ENCODE measurements around the gene DACH1.

DACH1 gene

GRCh38 chr13:71702253-71702652 is 164.8 kb downstream of the DACH1 start:
- no peak overlapping the region for H2BK5ac ChIP-seq (ENCODE audit: low read depth, low read length, poor library complexity, severe bottlenecking)
- no peak overlapping the region for H2AK5ac ChIP-seq (ENCODE audit: low read length, severe bottlenecking)
- no peak overlapping the region for H3K23ac ChIP-seq (ENCODE audit: low read length in 2 of 2)
- no peak overlapping the region for H3K18ac ChIP-seq (ENCODE audit: low read depth in 1 of 2, low read length in 2 of 2)
- no peaks in the 10 kb centered on the region for H3K27me3 ChIP-seq (ENCODE audit: control insufficient read depth in 1 of 2, insufficient read depth in 1 of 2, low read length in 2 of 2)
- H2BK12ac ChIP-seq (ENCODE audit: low read length in 2 of 2) = no peak overlapping the region
- H3K14ac ChIP-seq (ENCODE audit: low read length in 2 of 2) = no peak overlapping the region
- H3K4ac ChIP-seq (ENCODE audit: low read depth in 1 of 2, low read length in 2 of 2) = no peak overlapping the region
- H3K9ac ChIP-seq (ENCODE audit: low read length) = no peak overlapping the region
- no peaks in the 10 kb centered on the region for H3K79me1 ChIP-seq (replicated peaks; ENCODE audit: low read length, poor library complexity, severe bottlenecking)
- H3K4me2 ChIP-seq (ENCODE audit: low read length, poor library complexity, severe bottlenecking) = no peak overlapping the region
- H4K91ac ChIP-seq (ENCODE audit: low read length) = no peak overlapping the region
- H3K9me3 ChIP-seq (ENCODE audit: control insufficient read depth, low read length) = no peaks in the 10 kb centered on the region
- no peak for DNase-seq
- no peaks in the 10 kb centered on the region for H3K4me1 ChIP-seq (ENCODE audit: control insufficient read depth, insufficient read depth, low read depth, low read length)
- WGBS = no CpG with 5 or more reads among the region's 1 CpG
- H3K36me3 ChIP-seq (ENCODE audit: control insufficient read depth in 1 of 2, insufficient read depth in 2 of 2, low read depth in 1 of 2, low read length in 2 of 2) = no peaks in the 10 kb centered on the region
- H2BK120ac ChIP-seq (ENCODE audit: low read depth, low read length) = no peak overlapping the region
- no peak overlapping the region for H2AFZ ChIP-seq (ENCODE audit: low read depth, low read length)
- H4K8ac ChIP-seq (ENCODE audit: low read length) = no peak overlapping the region
- no peak overlapping the region for H2BK15ac ChIP-seq (ENCODE audit: low read depth, poor library complexity, severe bottlenecking)
- no peak overlapping the region for H3K27ac ChIP-seq (ENCODE audit: low read length, poor library complexity, severe bottlenecking)
- H3K4me3 ChIP-seq (ENCODE audit: insufficient read depth in 1 of 2, low read depth in 1 of 2, low read length in 2 of 2) = no peak overlapping the region

GRCh38 chr13:71701741-71702140 is 165.3 kb downstream of the DACH1 start:
- Histone ChIP-seq H2BK15ac (ENCODE audit: low read depth, poor library complexity, severe bottlenecking) (no peak overlapping the region), H3K9me3 (ENCODE audit: control insufficient read depth, low read length) (no peaks in the 10 kb centered on the region), H3K4me1 (ENCODE audit: control insufficient read depth, insufficient read depth, low read depth, low read length) (no peaks in the 10 kb centered on the region), H2AK5ac (ENCODE audit: low read length, severe bottlenecking) (no peak overlapping the region), H2BK120ac (ENCODE audit: low read depth, low read length) (no peak overlapping the region), H2BK12ac (ENCODE audit: low read length in 2 of 2) (no peak overlapping the region), H3K27me3 (ENCODE audit: control insufficient read depth in 1 of 2, insufficient read depth in 1 of 2, low read length in 2 of 2) (no peaks in the 10 kb centered on the region), H3K27ac (ENCODE audit: low read length, poor library complexity, severe bottlenecking) (no peak overlapping the region), H4K91ac (ENCODE audit: low read length) (no peak overlapping the region), H3K18ac (ENCODE audit: low read depth in 1 of 2, low read length in 2 of 2) (no peak overlapping the region), H3K23ac (ENCODE audit: low read length in 2 of 2) (no peak overlapping the region), H3K9ac (ENCODE audit: low read length) (no peak overlapping the region), H2BK5ac (ENCODE audit: low read depth, low read length, poor library complexity, severe bottlenecking) (no peak overlapping the region), H3K4me3 (ENCODE audit: insufficient read depth in 1 of 2, low read depth in 1 of 2, low read length in 2 of 2) (no peak overlapping the region), H3K79me1 (replicated peaks; ENCODE audit: low read length, poor library complexity, severe bottlenecking) (no peaks in the 10 kb centered on the region), H3K4me2 (ENCODE audit: low read length, poor library complexity, severe bottlenecking) (no peak overlapping the region), H3K4ac (ENCODE audit: low read depth in 1 of 2, low read length in 2 of 2) (no peak overlapping the region), H3K14ac (ENCODE audit: low read length in 2 of 2) (no peak overlapping the region), H2AFZ (ENCODE audit: low read depth, low read length) (no peak overlapping the region), H4K8ac (ENCODE audit: low read length) (no peak overlapping the region), H3K36me3 (ENCODE audit: control insufficient read depth in 1 of 2, insufficient read depth in 2 of 2, low read depth in 1 of 2, low read length in 2 of 2) (no peaks in the 10 kb centered on the region)
- 98% methylated on average over 4 of the region's 4 CpGs for WGBS
- DNase-seq = no peak

GRCh38 chr13:71699342-71699741 is 167.7 kb downstream of the DACH1 start:
- Histone ChIP-seq H3K14ac (ENCODE audit: low read length in 2 of 2) (no peak overlapping the region), H2BK15ac (ENCODE audit: low read depth, poor library complexity, severe bottlenecking) (no peak overlapping the region)
- WGBS = 100% methylated on average over 1 of the region's 2 CpGs

GRCh38 chr13:71695662-71696061 is 171.3 kb downstream of the DACH1 start:
- Histone ChIP-seq H2BK120ac (ENCODE audit: low read depth, low read length) (no peak overlapping the region), H3K36me3 (ENCODE audit: control insufficient read depth in 1 of 2, insufficient read depth in 2 of 2, low read depth in 1 of 2, low read length in 2 of 2) (no peaks in the 10 kb centered on the region), H3K23ac (ENCODE audit: low read length in 2 of 2) (no peak overlapping the region), H3K18ac (ENCODE audit: low read depth in 1 of 2, low read length in 2 of 2) (no peak overlapping the region), H2AK5ac (ENCODE audit: low read length, severe bottlenecking) (no peak overlapping the region), H2BK5ac (ENCODE audit: low read depth, low read length, poor library complexity, severe bottlenecking) (no peak overlapping the region), H3K27me3 (ENCODE audit: control insufficient read depth in 1 of 2, insufficient read depth in 1 of 2, low read length in 2 of 2) (no peaks in the 10 kb centered on the region), H3K9me3 (ENCODE audit: control insufficient read depth, low read length) (no peaks in the 10 kb centered on the region), H3K79me1 (replicated peaks; ENCODE audit: low read length, poor library complexity, severe bottlenecking) (no peaks in the 10 kb centered on the region), H3K9ac (ENCODE audit: low read length) (no peak overlapping the region), H3K4ac (ENCODE audit: low read depth in 1 of 2, low read length in 2 of 2) (no peak overlapping the region), H3K14ac (ENCODE audit: low read length in 2 of 2) (no peak overlapping the region), H4K8ac (ENCODE audit: low read length) (no peak overlapping the region), H3K4me1 (ENCODE audit: control insufficient read depth, insufficient read depth, low read depth, low read length) (no peaks in the 10 kb centered on the region), H2BK15ac (ENCODE audit: low read depth, poor library complexity, severe bottlenecking) (no peak overlapping the region), H3K27ac (ENCODE audit: low read length, poor library complexity, severe bottlenecking) (no peak overlapping the region), H2AFZ (ENCODE audit: low read depth, low read length) (no peak overlapping the region), H3K4me2 (ENCODE audit: low read length, poor library complexity, severe bottlenecking) (no peak overlapping the region), H3K4me3 (ENCODE audit: insufficient read depth in 1 of 2, low read depth in 1 of 2, low read length in 2 of 2) (no peak overlapping the region), H2BK12ac (ENCODE audit: low read length in 2 of 2) (no peak overlapping the region), H4K91ac (ENCODE audit: low read length) (no peak overlapping the region)
- WGBS = 100% methylated on average over 1 of the region's 1 CpG
- no peak for DNase-seq

More at GRCh38 chr13:71699342-71699741, 167.7 kb downstream of the DACH1 start:
- Histone ChIP-seq H2BK12ac (ENCODE audit: low read length in 2 of 2) (no peak overlapping the region), H3K27me3 (ENCODE audit: control insufficient read depth in 1 of 2, insufficient read depth in 1 of 2, low read length in 2 of 2) (no peaks in the 10 kb centered on the region), H3K9me3 (ENCODE audit: control insufficient read depth, low read length) (no peaks in the 10 kb centered on the region), H3K36me3 (ENCODE audit: control insufficient read depth in 1 of 2, insufficient read depth in 2 of 2, low read depth in 1 of 2, low read length in 2 of 2) (no peaks in the 10 kb centered on the region), H3K4me2 (ENCODE audit: low read length, poor library complexity, severe bottlenecking) (no peak overlapping the region), H2BK5ac (ENCODE audit: low read depth, low read length, poor library complexity, severe bottlenecking) (no peak overlapping the region), H3K4me3 (ENCODE audit: insufficient read depth in 1 of 2, low read depth in 1 of 2, low read length in 2 of 2) (no peak overlapping the region), H3K23ac (ENCODE audit: low read length in 2 of 2) (no peak overlapping the region), H4K91ac (ENCODE audit: low read length) (no peak overlapping the region), H3K4me1 (ENCODE audit: control insufficient read depth, insufficient read depth, low read depth, low read length) (no peaks in the 10 kb centered on the region), H3K18ac (ENCODE audit: low read depth in 1 of 2, low read length in 2 of 2) (no peak overlapping the region), H2AK5ac (ENCODE audit: low read length, severe bottlenecking) (no peak overlapping the region), H4K8ac (ENCODE audit: low read length) (no peak overlapping the region), H2AFZ (ENCODE audit: low read depth, low read length) (no peak overlapping the region), H3K79me1 (replicated peaks; ENCODE audit: low read length, poor library complexity, severe bottlenecking) (no peaks in the 10 kb centered on the region), H3K27ac (ENCODE audit: low read length, poor library complexity, severe bottlenecking) (no peak overlapping the region), H2BK120ac (ENCODE audit: low read depth, low read length) (no peak overlapping the region), H3K4ac (ENCODE audit: low read depth in 1 of 2, low read length in 2 of 2) (no peak overlapping the region), H3K9ac (ENCODE audit: low read length) (no peak overlapping the region)
- DNase-seq = no peak

Measured in mesenchymal stem cell (in vitro differentiated cells and primary cell).